ENCODE measurements around the gene RYR1.

DNA sequence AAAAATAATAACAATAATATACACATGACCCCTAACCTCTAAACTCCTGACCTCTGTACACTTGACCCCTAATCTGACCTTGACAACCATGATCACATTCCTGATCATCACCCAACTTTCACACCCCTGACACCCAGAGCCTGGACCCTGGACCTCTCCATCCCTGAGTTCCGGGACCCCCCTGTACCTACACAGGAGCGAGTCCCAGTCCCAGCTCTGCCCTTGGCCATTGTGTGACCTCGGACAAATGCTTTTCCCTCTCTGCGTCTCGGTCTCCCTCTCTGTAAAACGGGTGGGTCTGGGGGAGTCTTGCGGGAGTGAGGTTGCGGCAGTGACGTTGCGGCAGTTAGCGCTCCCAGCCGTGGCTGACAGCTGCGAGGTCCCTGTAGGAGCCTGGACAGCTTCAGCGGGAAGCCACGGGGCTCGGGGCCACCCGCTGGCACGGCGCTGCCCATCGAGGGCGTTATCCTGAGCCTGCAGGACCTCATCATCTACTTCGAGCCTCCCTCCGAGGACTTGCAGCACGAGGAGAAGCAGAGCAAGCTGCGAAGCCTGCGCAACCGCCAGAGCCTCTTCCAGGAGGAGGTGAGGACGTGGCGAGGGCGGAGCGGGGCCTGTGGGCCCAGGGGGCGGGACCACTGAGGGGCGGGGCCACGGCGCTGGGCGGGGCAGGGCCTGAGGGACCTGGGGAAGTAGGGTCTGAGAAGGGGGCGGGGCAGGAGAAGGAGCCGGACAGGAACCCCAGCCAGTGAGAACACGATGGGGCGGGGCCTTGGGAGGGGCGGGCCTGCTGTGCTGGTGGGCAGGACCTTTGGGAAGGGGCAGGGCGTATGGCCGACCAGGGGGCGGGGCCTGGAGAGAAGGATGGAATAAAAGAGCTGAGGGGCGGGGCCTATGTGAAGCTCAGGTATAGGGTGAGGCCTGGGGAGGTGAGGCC, 19.2 kb downstream of the RYR1 start:
- TF ChIP-seq, protein P1, sequence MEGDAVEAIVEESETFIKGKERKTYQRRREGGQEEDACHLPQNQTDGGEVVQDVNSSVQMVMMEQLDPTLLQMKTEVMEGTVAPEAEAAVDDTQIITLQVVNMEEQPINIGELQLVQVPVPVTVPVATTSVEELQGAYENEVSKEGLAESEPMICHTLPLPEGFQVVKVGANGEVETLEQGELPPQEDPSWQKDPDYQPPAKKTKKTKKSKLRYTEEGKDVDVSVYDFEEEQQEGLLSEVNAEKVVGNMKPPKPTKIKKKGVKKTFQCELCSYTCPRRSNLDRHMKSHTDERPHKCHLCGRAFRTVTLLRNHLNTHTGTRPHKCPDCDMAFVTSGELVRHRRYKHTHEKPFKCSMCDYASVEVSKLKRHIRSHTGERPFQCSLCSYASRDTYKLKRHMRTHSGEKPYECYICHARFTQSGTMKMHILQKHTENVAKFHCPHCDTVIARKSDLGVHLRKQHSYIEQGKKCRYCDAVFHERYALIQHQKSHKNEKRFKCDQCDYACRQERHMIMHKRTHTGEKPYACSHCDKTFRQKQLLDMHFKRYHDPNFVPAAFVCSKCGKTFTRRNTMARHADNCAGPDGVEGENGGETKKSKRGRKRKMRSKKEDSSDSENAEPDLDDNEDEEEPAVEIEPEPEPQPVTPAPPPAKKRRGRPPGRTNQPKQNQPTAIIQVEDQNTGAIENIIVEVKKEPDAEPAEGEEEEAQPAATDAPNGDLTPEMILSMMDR (IDR thresholded peaks at IDR 0.05; ENCODE audit: insufficient read depth, low read length, poor library complexity, severe bottlenecking), result no peak
- no peak for TF ChIP-seq EZH2phosphoT487 (conservative IDR thresholded peaks at IDR 0.05; ENCODE audit: low read length)

All from SU-DHL-6 (cell line).